Right lobe of liver (tissue), 4 donors: ENCODE results near the gene PSMG4.

Experiments
- POLR2A ChIP-seq: fragments of 450-650 bp; IDR thresholded peaks from one replicate; pipeline ENCODE4 v1.6.1; 2017; ENCODE audit warnings: antibody characterized with exemption, mild to moderate bottlenecking
- TF ChIP-seq, protein P1 (sequence below), 4 donors: fragments of 200-600 bp in 3 of 4; fragments of 450-650 bp in 1 of 4; IDR thresholded peaks; one replicate each; pipeline versions ENCODE4 v1.5.1 to v1.8.0; 2016 to 2022; ENCODE audit warnings: antibody characterized with exemption in 4 of 4, mild to moderate bottlenecking in 2 of 4
- donor health status: DM: no; HTN: no; CAD: no.
- donor health status: DM: no; HTN: no; CAD: no.
- donor health status: DM: no; HTN: yes; CAD: no.

DNA sequence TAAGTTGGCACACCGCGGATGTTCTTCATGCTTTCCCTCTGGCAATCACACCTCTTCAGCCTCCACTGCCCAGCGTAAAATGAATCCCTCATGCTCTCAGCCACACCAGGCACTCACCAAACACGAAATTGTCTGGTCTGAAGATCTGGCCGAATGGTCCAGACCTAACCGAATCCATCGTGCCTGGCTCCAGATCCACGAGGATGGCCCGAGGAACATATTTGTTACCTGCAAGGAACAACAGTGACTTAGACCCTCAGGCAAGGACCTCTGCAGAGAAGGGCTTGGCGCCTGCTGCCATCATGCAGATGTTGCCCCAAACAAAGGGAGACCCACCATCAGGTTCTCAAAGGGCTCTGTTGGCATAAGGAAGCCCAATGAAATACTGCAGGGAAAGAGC, 32.7 kb upstream of the PSMG4 start:
- TF ChIP-seq, protein P1, sequence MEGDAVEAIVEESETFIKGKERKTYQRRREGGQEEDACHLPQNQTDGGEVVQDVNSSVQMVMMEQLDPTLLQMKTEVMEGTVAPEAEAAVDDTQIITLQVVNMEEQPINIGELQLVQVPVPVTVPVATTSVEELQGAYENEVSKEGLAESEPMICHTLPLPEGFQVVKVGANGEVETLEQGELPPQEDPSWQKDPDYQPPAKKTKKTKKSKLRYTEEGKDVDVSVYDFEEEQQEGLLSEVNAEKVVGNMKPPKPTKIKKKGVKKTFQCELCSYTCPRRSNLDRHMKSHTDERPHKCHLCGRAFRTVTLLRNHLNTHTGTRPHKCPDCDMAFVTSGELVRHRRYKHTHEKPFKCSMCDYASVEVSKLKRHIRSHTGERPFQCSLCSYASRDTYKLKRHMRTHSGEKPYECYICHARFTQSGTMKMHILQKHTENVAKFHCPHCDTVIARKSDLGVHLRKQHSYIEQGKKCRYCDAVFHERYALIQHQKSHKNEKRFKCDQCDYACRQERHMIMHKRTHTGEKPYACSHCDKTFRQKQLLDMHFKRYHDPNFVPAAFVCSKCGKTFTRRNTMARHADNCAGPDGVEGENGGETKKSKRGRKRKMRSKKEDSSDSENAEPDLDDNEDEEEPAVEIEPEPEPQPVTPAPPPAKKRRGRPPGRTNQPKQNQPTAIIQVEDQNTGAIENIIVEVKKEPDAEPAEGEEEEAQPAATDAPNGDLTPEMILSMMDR (IDR thresholded peaks at IDR 0.05) = no peak
- no peak for TF ChIP-seq POLR2A
